Uterus (tissue), 2 donors: ENCODE data around the gene CTNND2.

Source experiments
- POLR2A ChIP-seq, 2 donors: fragments of 450-650 bp; IDR thresholded peaks; one replicate each; pipeline ENCODE4 v1.6.1; 2016; ENCODE audit warnings: antibody characterized with exemption in 2 of 2, mild to moderate bottlenecking in 1 of 2, moderate library complexity in 1 of 2
- TF ChIP-seq, protein P1 (sequence below), 4 experiments: fragments of 200-600 bp in 2 of 4; fragments of 450-650 bp in 2 of 4; sonication (generic) in 2 of 4; IDR thresholded peaks; one replicate each; pipeline ENCODE4 v1.5.1; 2016 to 2019; ENCODE audit warnings: antibody characterized with exemption in 4 of 4, mild to moderate bottlenecking in 2 of 4, moderate library complexity in 1 of 4

DNA sequence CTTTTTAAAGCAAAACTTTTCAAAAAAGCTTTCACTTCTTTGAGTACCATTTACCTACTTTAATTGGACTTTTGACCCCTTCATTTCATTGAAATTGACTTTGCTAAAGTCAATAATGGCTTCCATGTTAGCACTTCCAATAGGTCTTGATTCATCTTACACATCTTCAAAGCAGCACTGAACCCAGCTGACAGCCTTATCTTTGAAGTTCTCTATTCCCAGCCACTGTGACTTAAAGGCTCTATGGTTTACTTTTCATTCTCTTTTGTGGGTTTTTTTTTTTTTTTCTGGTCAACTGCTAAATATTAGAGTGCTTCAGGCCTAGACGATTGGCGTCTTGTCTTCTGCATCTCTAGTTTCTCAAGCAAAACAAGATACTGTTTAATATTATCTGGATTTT, 385.0 kb downstream of the CTNND2 start:
- TF ChIP-seq, protein P1, sequence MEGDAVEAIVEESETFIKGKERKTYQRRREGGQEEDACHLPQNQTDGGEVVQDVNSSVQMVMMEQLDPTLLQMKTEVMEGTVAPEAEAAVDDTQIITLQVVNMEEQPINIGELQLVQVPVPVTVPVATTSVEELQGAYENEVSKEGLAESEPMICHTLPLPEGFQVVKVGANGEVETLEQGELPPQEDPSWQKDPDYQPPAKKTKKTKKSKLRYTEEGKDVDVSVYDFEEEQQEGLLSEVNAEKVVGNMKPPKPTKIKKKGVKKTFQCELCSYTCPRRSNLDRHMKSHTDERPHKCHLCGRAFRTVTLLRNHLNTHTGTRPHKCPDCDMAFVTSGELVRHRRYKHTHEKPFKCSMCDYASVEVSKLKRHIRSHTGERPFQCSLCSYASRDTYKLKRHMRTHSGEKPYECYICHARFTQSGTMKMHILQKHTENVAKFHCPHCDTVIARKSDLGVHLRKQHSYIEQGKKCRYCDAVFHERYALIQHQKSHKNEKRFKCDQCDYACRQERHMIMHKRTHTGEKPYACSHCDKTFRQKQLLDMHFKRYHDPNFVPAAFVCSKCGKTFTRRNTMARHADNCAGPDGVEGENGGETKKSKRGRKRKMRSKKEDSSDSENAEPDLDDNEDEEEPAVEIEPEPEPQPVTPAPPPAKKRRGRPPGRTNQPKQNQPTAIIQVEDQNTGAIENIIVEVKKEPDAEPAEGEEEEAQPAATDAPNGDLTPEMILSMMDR (IDR thresholded peaks at IDR 0.05) = no peak
- no peak for TF ChIP-seq POLR2A (IDR thresholded peaks at IDR 0.05)
